Right renal cortex interstitium (tissue), 3 donors: Measurements from ENCODE around the gene REPS1. TPM values are rescaled to one million over a fixed set of nuclear protein-coding genes. Genes with fewer than 3 reads are reported as not detected.

Source experiments
- DNase-seq, 3 donors: peaks; one replicate each; pipeline ENCODE4 v3.0.0-alpha.2; 2013; ENCODE audit warnings: low read depth in 3 of 3, low spot score in 2 of 3
- polyA plus RNA-seq, 3 donors: library from polyadenylated mRNA; unstranded; fragments of 120-200 nt; gene quantifications; one replicate each; pipeline ENCODE4 v1.2.1, GENCODE V29; 2013; ENCODE audit not compliant: insufficient read length in 3 of 3

The REPS1 gene
- polyA plus RNA-seq, 3 donors, result 70.3 to 79.4 (median 75.6) TPM

- no peak for DNase-seq
Measured at GRCh38 chr6:138863321-138863720, 124.7 kb downstream of the REPS1 start.

GRCh38 chr6:138862456-138862855 lies 125.6 kb downstream of the REPS1 start:
- DNase-seq, result no peak

- no peak for DNase-seq
Measured at GRCh38 chr6:138857775-138858174, 130.3 kb downstream of the REPS1 start.

GRCh38 chr6:138856654-138857053 lies 131.4 kb downstream of the REPS1 start:
- DNase-seq, result no peak

Other genes starting within 250 kb of the REPS1 start
- 10 to 100 TPM; 29.7 to 36.9 (median 31.1) TPM for gene CCDC28A, start 214.5 kb downstream of the REPS1 start, polyA plus RNA-seq
- gene ECT2L, start 192.2 kb downstream of the REPS1 start, polyA plus RNA-seq, result under 1 TPM; 0.14 to 0.28 (median 0.19) TPM
- gene ABRACL, start 40.5 kb upstream of the REPS1 start, polyA plus RNA-seq, result 10 to 100 TPM; 45.9 to 54.3 (median 51.0) TPM
- gene HECA, start 146.8 kb upstream of the REPS1 start, polyA plus RNA-seq, result 10 to 100 TPM; 14.9 to 15.9 (median 15.0) TPM